Esophagus mucosa (tissue), 1 donor: Measurements from ENCODE around the gene SMARCB1. TPM values are rescaled to one million over a fixed set of nuclear protein-coding genes. Genes with fewer than 3 reads are reported as not detected.

Source experiments
- ATAC-seq: fragments of 200-7000 bp; cut with Tn5 transposase; one replicate; pipeline ENCODE4 v1.9.1; 2020
- total RNA-seq: library from RNA; stranded (reverse); gene quantifications from one replicate; pipeline ENCODE4 v1.2.4, GENCODE V29; 2023
- donor health status: DM: yes; HTN: yes; CAD: no.

The SMARCB1 gene
- total RNA-seq, 1 donor from 2014 or later = 60.3 TPM

DNA sequence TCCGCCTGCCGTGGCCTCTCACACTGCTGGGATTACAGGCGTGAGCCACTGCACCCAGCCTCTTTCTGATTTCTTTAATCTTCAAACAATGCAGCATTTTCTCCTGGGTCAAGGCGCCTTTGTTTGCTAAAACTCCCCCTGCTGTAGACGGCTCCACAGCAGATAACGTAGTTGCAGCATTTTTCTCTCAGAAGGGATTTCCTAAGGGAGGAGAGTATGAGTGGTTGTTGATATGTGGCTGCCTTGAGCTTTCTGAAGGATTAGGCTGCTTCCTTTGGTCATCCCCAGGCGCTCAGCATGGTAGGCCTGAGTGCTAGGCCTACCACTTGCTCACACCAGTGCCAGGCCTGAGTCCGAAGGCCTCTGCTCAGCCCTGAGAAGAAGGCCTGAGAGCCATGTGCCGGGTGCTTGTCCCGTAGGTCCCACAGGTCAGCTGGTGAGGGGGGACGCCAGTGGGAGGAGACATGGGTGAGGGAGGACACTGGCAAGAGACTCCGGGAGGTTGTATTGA, 18.1 kb downstream of the SMARCB1 start:
- no peak for ATAC-seq

DNA sequence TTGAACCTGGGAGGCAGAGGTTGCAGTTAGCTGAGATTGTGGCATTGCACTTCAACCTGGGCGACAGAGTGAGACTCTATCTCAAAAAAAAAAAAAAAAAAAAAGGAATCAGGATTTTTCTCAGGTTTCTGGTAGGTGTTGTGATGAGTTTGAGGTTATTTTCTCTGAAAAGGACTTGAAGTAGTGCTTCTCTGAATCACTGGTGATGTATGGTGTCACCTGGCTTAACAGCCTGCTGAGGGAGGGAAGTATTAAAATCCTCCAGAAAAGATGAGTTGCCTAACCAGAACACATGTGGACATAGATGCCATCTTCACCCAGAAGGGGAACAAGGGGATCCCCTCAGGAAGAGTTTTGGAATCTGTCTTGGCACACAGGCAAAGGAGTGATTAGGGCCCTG, 20.1 kb downstream of the SMARCB1 start:
- ATAC-seq = no peak

DNA sequence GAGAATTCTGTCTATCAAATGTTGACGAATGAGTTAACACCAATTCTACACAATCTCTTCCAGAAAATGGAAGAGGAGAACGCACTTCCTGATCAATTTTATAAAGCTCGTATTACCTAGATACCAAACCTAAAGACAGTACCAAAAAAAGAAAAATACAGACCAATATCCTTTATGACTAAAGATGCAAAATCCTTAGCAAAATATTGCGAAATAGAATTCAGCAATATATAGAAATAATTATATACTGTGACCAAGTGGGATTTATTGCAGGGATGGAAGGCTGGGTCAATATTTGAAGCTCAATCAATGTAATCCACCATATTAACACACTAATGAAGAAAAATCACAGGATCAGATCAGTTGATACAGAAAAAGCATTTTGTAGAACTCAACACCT, 25.6 kb downstream of the SMARCB1 start:
- ATAC-seq = no peak

DNA sequence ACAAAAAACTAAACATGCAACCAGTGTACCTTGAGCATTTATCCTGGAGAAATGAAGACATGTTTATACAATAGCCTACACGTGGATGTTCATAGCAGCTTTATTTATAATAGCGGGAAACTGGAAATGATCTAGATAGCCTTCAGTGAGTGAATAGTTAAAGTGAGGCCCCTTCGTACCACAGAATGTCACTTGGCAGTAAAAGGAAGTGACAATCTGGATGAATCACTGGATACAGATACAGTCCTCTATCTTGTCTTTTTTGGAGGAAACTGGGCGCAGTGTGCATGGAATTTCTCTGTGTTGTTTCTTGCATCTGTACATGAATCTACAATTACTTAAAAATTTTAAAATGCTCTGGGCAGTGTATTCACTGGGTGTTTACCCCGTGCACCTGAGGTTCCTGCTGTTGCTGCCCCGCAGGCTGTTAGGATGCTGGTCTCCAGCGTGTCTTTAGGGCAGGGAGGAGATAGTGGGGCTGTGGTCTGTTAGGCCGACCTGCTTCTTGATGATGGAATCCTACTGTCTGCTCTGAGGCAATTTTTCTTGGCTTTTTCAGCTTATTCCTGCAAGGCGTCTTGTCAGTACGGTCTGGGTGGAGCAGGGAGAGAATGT, 28.9 kb downstream of the SMARCB1 start:
- ATAC-seq = no peak

- peak; percentile 37 for ATAC-seq
These were observed 29.6 kb downstream of the SMARCB1 start for GRCh38 chr22:23816156-23816976.

DNA sequence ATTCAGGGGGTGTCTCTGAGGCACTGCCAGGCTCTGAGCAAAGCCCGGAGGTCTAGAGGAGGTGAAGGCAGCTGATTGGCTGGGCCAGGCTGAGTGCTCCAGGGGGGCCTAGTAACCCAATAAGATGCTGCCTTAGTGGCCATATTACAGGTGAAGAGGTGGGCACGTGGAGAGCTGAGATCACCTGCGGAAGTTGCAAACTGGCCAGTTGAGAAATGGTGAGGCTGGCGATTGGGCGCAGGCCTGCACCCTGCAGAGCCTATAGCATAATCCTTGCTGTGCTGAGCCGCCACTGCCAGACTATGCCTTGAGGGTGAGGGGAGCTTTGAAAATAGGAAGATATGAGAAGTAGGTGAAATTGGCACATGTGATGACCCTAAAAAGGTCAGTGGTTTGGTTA, 30.4 kb downstream of the SMARCB1 start:
- ATAC-seq = no peak

- no peak for ATAC-seq
These were observed 31.8 kb downstream of the SMARCB1 start for GRCh38 chr22:23818541-23818940.

DNA sequence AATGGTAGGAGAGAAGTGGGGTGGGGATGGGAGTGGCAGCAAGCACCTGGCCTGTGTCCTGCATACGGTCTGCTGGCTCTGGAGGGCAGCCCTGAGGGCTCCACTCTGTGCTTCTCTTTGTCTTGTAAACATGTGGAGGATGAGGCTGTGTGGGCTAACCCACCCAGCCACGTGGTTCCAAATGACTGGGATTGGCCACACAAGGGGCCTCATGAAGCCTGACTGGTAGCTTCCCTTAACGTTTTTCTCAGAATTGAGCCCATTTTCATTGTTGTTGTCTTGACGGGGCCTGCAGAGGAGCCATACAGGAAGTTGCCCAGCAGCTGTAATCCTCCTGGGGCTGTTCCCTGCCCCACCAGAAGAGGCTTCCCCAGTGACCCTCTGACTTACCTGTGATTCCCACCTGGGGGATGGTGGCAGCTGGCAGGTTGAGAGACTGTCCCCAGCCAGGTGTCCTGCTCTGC, 34.0 kb downstream of the SMARCB1 start:
- ATAC-seq = no peak

GRCh38 chr22:23822101-23822671, 35.4 kb downstream of the SMARCB1 start:
- ATAC-seq = peak; percentile 23

DNA sequence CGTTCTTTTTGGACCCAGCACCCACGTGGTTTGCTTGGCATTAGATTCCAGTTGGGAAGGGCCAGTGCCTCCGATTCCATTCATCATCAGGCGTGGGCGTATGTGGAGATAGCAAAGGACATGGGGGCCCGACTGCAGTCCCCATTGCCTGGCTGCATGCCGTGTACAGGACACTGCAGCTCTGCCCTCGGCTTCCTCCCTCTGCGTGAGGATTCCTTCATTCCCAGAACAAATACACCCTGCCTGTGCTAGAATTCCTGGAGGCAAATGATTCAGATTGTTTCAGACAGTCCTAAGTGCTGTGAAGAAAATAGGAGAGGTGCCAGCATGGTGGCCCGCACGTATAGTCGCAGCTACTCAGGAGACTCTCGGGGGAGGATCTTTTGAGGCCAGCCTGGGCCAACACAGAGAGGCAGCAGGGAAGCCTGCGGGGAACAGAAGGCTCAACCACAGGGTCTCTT, 36.6 kb downstream of the SMARCB1 start:
- ATAC-seq = no peak

- no peak for ATAC-seq
These were observed 37.9 kb downstream of the SMARCB1 start for GRCh38 chr22:23824476-23825245.

DNA sequence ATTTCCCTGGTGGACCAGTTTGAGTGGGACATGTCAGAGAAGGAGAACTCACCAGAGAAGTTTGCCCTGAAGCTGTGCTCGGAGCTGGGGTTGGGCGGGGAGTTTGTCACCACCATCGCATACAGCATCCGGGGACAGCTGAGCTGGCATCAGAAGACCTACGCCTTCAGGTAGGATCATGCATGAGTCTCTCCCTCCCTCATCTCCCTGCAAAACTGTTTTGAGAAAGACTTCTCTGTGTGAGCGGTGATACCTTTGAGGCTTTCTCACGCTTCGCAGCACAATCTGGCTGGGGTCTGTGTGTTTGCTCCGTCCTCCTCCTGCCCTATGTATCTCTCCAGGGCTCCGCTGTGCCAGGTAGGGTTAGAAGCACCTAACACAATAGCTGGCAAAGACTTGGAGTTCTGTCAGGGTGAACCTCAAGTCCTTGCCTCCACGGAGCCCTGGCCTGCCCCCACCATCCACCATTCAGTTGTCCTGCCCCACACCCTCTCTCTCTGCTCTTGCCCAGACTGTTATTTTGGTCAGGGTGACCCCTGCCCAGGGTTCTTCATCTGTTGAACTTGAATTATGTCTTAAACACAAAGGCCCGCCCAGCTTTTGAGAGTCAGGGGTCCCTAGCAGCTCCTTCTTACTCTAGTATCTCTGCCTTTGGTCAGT, 38.6 kb downstream of the SMARCB1 start:
- no peak for ATAC-seq

DNA sequence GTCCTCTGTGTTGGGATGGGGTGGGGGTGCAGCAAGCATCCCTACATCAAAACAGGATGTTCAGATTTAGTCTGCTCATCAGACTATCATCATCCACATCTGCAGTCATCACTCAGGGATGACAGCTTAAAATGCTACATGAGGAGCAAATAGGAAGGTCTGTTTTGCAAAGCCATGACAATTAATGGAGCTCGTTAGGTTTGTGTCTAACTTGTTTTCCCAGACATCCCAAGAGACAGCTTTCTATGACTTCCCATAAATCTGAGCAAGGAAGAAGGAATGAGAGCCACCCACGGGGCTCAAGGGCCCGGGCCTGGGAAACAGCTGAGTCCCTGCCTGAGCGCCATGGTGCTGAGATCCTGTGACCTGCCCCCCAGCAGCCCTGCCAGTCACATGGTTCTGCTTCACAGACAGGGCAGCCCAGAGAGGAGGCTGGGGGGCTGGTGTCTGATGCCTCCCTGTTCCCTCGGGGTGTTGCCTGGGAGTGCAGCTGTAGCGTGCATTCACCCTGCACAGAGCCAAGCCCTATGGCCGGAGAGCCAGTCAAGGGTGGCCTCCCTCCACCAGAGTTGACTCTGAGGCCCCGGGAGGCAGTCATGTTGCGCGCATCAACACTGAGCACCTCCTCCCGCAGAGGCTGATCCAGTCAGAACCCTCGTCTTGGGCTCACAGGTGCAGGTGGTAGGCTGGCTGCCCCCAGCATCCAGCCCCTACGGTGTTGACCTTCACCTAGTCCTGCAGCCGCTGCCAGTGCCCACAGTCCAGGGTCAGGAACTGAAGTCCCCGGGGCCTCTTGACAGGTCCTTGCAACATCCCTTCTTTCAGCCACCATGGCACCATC, 40.0 kb downstream of the SMARCB1 start:
- no peak for ATAC-seq

- ATAC-seq = no peak
These were observed 40.7 kb downstream of the SMARCB1 start for GRCh38 chr22:23827351-23827995.

DNA sequence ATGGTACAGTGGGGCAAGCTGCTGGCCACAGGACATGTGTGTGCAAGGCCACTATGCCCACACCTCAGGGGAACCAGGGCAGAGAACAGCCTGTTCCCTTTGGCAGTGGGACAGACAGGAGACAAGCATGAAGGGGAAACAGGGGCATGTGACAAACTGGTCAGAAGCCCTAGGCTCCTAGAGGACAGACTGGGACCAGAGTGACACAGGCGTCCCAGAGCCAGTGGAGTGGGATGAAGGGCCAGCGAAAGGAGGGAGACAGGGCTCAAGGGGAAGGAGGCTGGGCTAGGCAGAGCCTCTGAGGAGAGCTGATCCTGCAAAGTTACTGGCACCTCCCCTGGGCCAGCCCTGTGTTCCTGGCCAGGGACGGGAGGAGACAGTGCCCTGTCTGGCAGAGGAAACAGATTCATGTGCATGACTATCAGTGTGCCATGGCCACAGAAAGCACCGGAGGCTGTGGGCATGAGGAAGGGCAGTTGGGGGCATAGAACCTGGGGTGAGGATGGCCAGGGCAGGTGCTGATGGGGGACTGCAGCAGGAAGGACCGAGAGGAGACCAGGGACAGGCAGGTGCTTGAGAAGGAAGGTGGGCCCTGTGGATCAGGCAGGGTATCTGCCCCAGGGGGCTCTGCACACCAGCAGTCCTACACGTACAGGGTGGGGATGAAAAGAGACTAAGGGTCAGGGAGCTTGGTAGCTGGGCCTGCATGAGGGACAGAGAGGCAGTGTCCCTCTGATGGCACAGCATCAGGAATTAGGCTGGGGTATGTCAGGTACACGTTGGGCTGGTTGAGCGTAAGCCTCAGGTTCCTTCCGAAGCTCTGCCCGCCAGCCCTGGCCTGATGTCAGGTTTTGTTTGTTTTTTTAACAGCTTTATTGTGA, 42.3 kb downstream of the SMARCB1 start:
- ATAC-seq = no peak

- ATAC-seq = no peak
These were observed 43.1 kb downstream of the SMARCB1 start for GRCh38 chr22:23829845-23830372.

- ATAC-seq = no peak
These were observed 44.5 kb downstream of the SMARCB1 start for GRCh38 chr22:23831261-23831660.

- peak; percentile 4 for ATAC-seq
These were observed 45.0 kb downstream of the SMARCB1 start for GRCh38 chr22:23831781-23832180.
